ENCODE measurements around the gene RGMB.
A peak's percentile ranks its signal among the peaks of the same experiment; 100 is the strongest.
"Not testable (repeated sequence)": the region's sequence is repeated elsewhere in the genome, so short reads cannot be mapped to it uniquely, and the experiment has no call there.

RGMB gene, protein sequence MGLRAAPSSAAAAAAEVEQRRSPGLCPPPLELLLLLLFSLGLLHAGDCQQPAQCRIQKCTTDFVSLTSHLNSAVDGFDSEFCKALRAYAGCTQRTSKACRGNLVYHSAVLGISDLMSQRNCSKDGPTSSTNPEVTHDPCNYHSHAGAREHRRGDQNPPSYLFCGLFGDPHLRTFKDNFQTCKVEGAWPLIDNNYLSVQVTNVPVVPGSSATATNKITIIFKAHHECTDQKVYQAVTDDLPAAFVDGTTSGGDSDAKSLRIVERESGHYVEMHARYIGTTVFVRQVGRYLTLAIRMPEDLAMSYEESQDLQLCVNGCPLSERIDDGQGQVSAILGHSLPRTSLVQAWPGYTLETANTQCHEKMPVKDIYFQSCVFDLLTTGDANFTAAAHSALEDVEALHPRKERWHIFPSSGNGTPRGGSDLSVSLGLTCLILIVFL

DNA sequence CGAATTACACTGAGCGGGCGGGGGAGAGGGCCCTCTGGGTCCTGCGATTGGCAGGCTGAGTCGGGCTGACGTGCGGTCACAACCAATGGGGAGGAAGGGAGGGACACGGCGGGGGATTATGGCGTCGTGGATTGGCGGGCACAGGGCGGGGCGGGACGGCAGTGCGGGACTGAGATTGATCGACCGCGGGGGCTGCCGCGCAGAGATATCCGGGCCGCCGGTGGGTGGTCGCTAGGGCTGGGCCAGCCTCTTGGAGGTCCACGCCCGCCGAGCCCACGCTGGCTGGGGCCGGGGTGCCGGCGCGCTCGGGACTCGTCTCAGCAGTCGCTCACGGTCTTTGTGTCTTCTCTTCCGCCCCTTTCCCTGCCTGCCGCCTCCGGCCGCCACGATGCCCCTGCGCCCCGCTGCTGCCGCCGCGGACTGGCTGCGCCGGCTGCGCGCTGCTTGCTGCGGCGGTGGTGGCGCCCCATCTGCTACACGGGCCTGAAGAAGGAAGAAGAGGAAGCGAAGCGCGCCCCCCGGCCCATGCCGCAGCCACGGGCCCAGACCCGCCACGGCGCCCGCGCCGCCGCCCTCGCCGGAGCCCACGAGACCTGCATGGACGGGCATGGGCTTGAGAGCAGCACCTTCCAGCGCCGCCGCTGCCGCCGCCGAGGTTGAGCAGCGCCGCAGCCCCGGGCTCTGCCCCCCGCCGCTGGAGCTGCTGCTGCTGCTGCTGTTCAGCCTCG, at the start of gene RGMB:
Gene RGMB (plus strand): TSS at position 200 of the 728 bp plus-strand sequence. CDS start 408 bp downstream, at position 608.
- peak; percentile 98 for DNase-seq

DNA sequence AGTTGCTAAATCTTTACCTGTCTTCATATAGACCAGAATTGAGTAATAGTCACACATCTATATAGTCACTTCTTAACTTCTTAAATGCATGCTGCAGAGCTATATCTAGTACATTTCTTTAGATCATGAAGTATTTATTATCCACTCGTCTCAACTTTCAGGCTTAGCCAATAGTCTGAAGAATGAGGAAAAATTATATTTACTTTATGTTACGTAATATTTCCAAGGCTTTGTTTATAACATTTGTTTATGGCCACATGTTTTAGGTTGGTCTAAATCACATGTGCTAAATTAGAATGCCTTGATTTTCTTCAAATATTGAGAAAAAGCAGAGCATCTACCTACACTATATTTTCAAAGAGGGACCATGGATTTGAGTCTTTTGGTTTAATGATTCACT, 47.2 kb upstream of the RGMB start:
- DNase-seq: no peak

- no peak for DNase-seq
Observed at GRCh38 chr5:98727686-98728085, 45.8 kb upstream of the RGMB start.

- DNase-seq: no peak
Observed at GRCh38 chr5:98734646-98735045, 38.8 kb upstream of the RGMB start.

- DNase-seq: no peak
Observed at GRCh38 chr5:98735806-98736507, 37.5 kb upstream of the RGMB start.

GRCh38 chr5:98736753-98737152, 36.7 kb upstream of the RGMB start:
- no peak for DNase-seq

- DNase-seq: not testable (repeated sequence)
Observed at GRCh38 chr5:98737441-98737840, 36.0 kb upstream of the RGMB start.

DNA sequence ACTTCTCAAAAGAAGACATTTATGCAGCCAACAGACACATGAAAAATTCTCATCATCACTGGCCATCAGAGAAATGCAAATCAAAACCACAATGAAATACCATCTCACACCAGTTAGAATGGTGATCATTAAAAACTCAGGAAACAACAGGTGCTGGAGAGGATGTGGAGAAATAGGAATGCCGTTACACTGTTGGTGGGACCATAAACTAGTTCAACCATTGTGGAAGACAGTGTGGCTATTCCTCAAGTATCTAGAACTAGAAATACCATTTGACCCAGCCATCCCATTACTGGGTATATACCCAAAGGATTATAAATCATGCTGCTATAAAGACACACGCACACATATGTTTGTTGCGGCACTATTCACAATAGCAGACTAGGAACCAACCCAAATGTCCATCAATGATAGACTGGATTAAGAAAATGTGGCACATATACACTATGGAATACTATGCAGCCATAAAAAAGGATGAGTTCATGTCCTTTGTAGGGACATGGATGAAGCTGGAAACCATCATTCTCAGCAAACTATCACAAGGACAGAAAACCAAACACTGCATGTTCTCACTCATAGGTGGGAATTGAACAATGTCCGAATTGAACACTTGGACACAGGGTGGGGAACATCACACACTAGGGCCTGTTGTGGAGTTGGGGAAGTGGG, 34.8 kb upstream of the RGMB start:
- not testable (repeated sequence) for DNase-seq

GRCh38 chr5:98741926-98742325, 31.5 kb upstream of the RGMB start:
- no peak for DNase-seq

DNA sequence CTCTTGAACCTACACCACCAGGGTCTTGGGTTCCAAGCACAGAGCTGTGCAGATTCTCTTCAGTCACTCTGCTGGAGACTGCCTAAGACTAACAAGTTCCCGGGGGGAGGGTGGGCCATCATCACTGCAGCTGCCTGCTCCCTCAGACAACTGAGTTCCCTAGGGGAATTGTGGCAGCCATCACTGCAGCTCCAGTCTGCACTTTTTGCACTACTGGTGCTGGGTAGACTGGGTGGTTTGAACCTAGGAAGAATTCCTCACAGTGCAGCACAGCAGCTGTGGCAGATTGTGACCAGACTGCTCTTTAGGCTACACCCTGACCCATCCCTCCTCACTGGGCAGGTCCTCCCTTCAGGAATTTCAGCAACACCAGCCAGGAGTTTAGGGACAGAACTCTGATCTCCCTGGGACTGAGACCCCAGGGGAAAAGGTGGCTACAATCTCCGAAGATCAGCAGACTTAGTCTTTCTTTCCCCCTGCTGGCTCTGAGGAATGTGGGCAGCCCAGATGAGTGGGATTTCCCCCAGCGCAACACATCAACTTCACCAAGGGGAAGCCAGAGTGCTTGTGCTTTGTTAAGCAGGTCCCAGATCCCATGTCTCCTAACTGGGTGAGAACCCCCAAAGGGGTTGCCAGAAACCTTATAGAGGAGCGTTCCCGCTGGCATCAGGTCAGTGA, 30.9 kb upstream of the RGMB start:
- DNase-seq: no peak

DNA sequence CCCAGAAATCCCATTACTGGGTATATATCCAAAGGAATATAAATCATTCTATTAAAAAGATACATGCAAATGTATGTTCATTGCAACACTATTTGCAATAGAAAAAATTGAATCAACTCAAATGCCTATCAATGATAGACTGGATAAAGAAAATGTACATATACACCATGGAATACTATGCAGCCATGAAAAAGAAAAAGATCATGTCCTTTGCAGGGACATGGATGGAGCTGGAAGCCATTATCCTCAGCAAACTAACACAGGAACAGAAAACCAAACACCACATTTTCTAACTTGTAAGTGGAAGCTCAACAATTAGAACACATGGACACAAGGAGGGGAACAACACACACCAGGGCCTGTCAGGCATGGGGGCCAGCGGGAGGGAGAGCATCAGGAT, 25.2 kb upstream of the RGMB start:
- not testable (repeated sequence) for DNase-seq

DNA sequence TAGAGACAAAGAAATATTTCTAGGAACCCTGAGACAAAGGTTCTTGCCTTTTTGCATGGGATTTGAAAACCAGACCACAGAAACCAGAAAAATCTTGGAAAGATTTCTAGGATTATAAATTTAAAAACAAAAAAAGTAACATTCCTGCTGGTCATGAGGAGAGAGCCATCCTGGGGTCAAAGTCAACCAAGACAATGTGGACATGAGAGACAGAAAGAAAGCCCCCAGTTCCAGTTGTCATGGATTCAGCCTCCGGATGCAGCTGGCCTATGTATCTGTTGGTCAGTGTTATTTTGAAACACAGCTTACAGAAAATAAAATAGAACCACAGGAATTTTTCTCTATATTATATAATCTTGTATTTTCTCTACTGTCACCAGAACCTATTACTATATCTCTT, 24.4 kb upstream of the RGMB start:
- no peak for DNase-seq

DNA sequence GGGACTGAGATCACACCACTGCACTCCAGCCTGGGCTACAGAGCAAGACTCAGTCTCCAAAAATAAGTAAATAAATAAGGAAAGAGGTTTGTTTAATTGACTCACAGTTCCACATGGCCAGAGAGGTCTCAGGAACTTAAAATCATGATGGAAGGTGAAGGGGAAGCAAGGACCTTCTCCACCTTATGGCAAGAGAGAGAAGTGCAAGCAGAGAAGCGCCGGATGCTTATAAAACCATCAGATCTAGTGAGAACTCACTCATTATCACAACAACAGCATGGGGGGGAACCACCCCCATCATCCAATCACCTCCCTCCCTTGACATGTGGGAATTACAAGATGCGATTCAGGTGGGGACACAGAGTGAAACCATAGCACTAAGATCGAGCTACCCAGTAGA, 22.8 kb upstream of the RGMB start:
- DNase-seq: no peak

DNA sequence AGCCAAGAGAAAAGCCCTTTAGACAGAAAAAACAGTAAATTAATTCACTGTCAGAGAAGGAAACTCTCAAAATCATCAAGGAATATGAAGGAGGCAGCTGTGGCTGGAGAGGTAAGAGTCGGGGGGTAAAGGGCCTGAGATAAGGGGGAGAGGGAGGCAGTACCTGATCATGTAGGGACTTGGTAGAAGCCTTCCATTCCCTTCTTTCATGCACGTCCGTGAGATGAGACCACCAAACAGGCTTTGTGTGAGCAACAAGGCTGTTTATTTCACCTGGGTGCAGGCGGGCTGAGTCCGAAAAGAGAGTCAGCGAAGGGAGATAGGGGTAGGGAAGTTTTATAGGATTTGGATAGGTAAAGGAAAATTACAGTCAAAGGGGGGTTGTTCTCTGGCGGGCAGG, 21.1 kb upstream of the RGMB start:
- DNase-seq: not testable (repeated sequence)

DNA sequence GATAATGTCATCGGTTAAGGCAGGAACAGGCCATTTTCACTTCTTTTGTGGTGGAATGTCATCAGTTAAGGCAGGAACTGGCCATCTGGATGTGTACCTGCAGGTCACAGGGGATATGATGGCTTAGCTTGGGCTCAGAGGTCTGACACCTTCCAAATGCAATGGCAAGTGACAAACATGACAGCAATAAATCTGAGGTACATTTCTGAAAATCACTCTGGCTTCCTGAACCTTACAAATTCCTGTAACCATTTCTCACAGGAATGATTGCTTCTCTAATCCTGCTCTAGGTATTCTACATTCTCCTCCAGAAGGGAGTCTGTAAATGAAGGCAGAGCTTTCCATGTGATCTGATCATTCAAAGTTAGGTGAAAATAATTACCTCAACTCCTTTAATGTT, 20.7 kb upstream of the RGMB start:
- not testable (repeated sequence) for DNase-seq

GRCh38 chr5:98753507-98753906, 20.0 kb upstream of the RGMB start:
- DNase-seq: no peak

- DNase-seq: no peak
Observed at GRCh38 chr5:98755406-98755805, 18.1 kb upstream of the RGMB start.

- DNase-seq: no peak
Observed at GRCh38 chr5:98757978-98758377, 15.5 kb upstream of the RGMB start.

- no peak for DNase-seq
Observed at GRCh38 chr5:98763001-98763630, 10.3 kb upstream of the RGMB start.

DNA sequence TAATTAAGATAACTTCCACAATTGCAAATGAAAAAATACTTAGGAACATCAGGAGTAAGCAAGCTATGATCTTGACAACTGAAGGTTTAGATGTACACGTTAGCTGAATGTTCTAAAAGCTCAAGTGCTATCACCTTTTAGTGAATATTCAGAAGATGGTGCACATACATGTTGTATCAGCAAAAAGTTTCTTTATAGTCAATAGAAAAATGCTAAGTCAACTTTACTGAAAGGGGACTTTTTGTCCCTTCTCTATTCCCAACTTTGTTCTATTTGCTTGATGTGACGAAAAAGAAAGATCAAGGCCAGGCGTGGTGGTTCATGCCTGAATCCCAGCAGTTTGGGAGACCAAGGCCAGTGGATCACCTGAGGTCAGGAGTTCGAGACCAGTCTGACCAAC, 7.6 kb upstream of the RGMB start:
- no peak for DNase-seq

DNA sequence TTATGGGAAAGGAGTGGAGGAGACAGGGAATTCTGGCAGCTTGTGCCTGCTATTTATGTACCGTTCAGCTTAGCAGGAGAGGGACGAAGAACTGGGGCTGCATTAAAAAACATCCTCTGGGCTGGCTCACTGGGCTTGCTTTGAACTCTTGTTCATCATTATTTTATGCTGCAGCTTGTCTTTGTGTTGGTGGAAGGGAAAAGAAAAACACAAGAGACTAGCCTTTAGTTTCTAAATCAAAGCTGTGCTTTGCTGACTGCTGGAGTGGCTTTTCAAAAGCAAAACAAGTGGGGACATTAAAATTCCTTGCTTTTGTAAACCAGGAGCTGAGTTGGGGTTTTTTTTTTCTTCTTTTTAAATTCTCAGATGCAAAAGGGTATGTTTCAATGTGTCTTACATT, 5.9 kb upstream of the RGMB start:
- no peak for DNase-seq

Data from NCI-H2029 (cell line).